M059J (cell line): ENCODE results near the gene SLC25A45. TPM values are rescaled to one million over a fixed set of nuclear protein-coding genes. Genes with fewer than 3 reads are reported as not detected.

Experiments
- total RNA-seq: library from RNA; depleted of rRNA; stranded (reverse); fragments of >200 nt; shearing (Covaris generic); gene quantifications from 2 replicates; pipeline ENCODE4 v1.2.3, GENCODE V29; 2014; rRNA removed

Gene SLC25A45
- total RNA-seq, 1 experiment from 2014 or later: 1.1 TPM

Other genes starting within 250 kb of the SLC25A45 start
- gene SYVN1, start 248.1 kb downstream of the SLC25A45 start, total RNA-seq: 27.0 and 37.8 TPM in 2 replicates
- not detected in 2 replicates for gene SPDYC, start 212.4 kb downstream of the SLC25A45 start, total RNA-seq
- gene CAPN1, start 200.7 kb downstream of the SLC25A45 start, total RNA-seq: 208 and 246 TPM in 2 replicates
- gene POLA2, start 120.7 kb downstream of the SLC25A45 start, total RNA-seq: 47.8 and 62.9 TPM in 2 replicates
- 0.07 and 1.6 TPM in 2 replicates for gene CDC42EP2, start 67.8 kb downstream of the SLC25A45 start, total RNA-seq
- 31.5 and 43.5 TPM in 2 replicates for gene DPF2, start 48.8 kb downstream of the SLC25A45 start, total RNA-seq
- 1.7 TPM in 1 of 2 replicates, not detected in the other for gene TIGD3, start 27.9 kb downstream of the SLC25A45 start, total RNA-seq
- 42.6 and 43.0 TPM in 2 replicates for gene FRMD8, start 4.0 kb upstream of the SLC25A45 start, total RNA-seq
- 3.9 and 6.5 TPM in 2 replicates for gene NEAT1, start 40.2 kb upstream of the SLC25A45 start, total RNA-seq
- 370 and 608 TPM in 2 replicates for gene MALAT1, start 116.4 kb upstream of the SLC25A45 start, total RNA-seq
- gene SCYL1, start 142.4 kb upstream of the SLC25A45 start, total RNA-seq: 59.7 and 96.5 TPM in 2 replicates
- gene LTBP3, start 175.7 kb upstream of the SLC25A45 start, total RNA-seq: 15.1 and 27.3 TPM in 2 replicates
- gene ZNRD2, start 187.8 kb upstream of the SLC25A45 start, total RNA-seq: 106 and 116 TPM in 2 replicates
- gene FAM89B, start 189.9 kb upstream of the SLC25A45 start, total RNA-seq: 35.4 and 40.0 TPM in 2 replicates
- 2.0 and 9.3 TPM in 2 replicates for gene EHBP1L1, start 193.4 kb upstream of the SLC25A45 start, total RNA-seq
- 0.52 TPM in 1 of 2 replicates, not detected in the other for gene KCNK7, start 213.2 kb upstream of the SLC25A45 start, total RNA-seq
- 16.0 and 27.1 TPM in 2 replicates for gene MAP3K11, start 231.6 kb upstream of the SLC25A45 start, total RNA-seq
- gene PCNX3, start 233.1 kb upstream of the SLC25A45 start, total RNA-seq: 16.5 and 26.0 TPM in 2 replicates